Activated CD8-positive, alpha-beta T cell treated with anti-CD3 and anti-CD28 coated beads, Interleukin-2, amount 10 ng/mL, durations not matched to agents 7 days and 5 days (primary cell): ENCODE results near the gene MPHOSPH8. TPM values are rescaled to one million over a fixed set of nuclear protein-coding genes. Genes with fewer than 3 reads are reported as not detected.

Source experiments
- ATAC-seq: fragments of 150-1000 bp; cut with Tn5 transposase; one replicate; pipeline ENCODE4 v1.10.0; 2021; ENCODE audit warnings: moderate library complexity
- CTCF ChIA-PET: fragments of 350-600 bp; sonication (Branson Sonifier 250); formaldehyde crosslinking; loops from one replicate; lab custom pipeline; 2021; ENCODE audit warnings: antibody characterized with exemption; lab: Charles Lee
- POLR2A ChIA-PET: fragments of 350-600 bp; sonication (Branson Sonifier 250); formaldehyde crosslinking; loops from one replicate; lab custom pipeline; 2021; ENCODE audit warnings: antibody characterized with exemption; lab: Charles Lee
- DNase-seq: peaks from one replicate; pipeline ENCODE4 v3.0.0-alpha.2; 2020
- H3K27ac Mint-ChIP-seq: one replicate; pipeline ENCODE4 v1.8.0; 2021; ENCODE audit warnings: mild to moderate bottlenecking, mixed read lengths
- H3K27me3 Mint-ChIP-seq: one replicate; pipeline ENCODE4 v1.8.0; 2021; ENCODE audit warnings: low read depth, mixed read lengths
- H3K36me3 Mint-ChIP-seq: one replicate; pipeline ENCODE4 v1.8.0; 2021; ENCODE audit warnings: low read depth, mixed read lengths
- H3K4me1 Mint-ChIP-seq: one replicate; pipeline ENCODE4 v1.8.0; 2021; ENCODE audit warnings: low read depth, mixed read lengths
- H3K4me3 Mint-ChIP-seq: one replicate; pipeline ENCODE4 v1.8.0; 2021; ENCODE audit warnings: mild to moderate bottlenecking, mixed read lengths
- H3K9me3 Mint-ChIP-seq: one replicate; pipeline ENCODE4 v1.8.0; 2022; ENCODE audit warnings: mixed read lengths; ENCODE audit not compliant: insufficient read depth
- total RNA-seq, 2 experiments: library from RNA; stranded (reverse); gene quantifications; one replicate each; pipeline ENCODE4 v1.2.3, GENCODE V29; 2021

The MPHOSPH8 gene, protein sequence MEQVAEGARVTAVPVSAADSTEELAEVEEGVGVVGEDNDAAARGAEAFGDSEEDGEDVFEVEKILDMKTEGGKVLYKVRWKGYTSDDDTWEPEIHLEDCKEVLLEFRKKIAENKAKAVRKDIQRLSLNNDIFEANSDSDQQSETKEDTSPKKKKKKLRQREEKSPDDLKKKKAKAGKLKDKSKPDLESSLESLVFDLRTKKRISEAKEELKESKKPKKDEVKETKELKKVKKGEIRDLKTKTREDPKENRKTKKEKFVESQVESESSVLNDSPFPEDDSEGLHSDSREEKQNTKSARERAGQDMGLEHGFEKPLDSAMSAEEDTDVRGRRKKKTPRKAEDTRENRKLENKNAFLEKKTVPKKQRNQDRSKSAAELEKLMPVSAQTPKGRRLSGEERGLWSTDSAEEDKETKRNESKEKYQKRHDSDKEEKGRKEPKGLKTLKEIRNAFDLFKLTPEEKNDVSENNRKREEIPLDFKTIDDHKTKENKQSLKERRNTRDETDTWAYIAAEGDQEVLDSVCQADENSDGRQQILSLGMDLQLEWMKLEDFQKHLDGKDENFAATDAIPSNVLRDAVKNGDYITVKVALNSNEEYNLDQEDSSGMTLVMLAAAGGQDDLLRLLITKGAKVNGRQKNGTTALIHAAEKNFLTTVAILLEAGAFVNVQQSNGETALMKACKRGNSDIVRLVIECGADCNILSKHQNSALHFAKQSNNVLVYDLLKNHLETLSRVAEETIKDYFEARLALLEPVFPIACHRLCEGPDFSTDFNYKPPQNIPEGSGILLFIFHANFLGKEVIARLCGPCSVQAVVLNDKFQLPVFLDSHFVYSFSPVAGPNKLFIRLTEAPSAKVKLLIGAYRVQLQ
- 10 to 100 TPM; 32.1 to 32.6 TPM for total RNA-seq

DNA sequence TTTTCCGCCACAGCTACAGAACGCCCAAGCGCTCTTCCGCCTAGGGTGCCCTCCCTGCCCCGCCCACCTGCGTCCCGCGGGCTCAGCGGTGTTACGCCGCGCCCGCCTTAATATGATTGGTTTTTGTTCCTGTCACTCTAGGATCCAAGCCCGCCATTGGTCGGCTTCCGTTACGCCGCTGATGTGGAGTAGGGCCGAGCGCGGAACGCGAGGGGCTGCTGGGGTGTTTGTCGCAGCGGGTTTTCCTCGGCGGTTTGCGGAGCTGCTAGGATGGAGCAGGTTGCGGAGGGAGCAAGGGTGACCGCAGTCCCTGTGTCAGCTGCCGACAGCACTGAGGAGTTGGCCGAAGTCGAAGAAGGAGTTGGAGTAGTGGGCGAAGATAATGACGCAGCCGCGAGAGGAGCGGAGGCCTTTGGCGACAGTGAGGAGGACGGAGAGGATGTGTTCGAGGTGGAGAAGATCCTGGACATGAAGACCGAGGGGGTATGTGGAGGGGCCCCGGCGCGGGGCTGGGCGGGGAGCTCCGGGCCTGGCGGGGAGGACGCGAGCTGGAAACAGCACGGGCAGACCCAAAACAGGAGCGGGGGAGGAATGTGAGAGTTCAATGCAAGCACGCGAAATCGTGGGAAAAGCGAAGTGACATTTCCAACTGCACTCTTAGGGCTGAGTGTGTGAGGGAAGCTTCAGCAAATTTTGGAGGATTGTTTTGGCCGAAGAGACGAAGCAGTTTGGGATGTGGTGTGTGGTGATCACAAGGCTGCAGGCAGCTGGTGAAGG, at the start of gene MPHOSPH8:
TSS of gene MPHOSPH8 (plus strand) at position 181 of the 777 bp plus-strand sequence. CDS start at position 271, 90 bp downstream.
- peak; percentile 95 for DNase-seq
- Mint-ChIP-seq H3K4me1 (peaks cover 23% of the 10 kb centered on the region), H3K4me3 (peak within 1 kb of the TSS; percentile 100), H3K27ac (peak within 1 kb of the TSS; percentile 100), H3K36me3 (peaks cover 23% of the 10 kb centered on the region), H3K9me3 (peaks cover 2% of the 10 kb centered on the region), H3K27me3 (no peaks in the 10 kb centered on the region)
- CTCF ChIA-PET = interaction anchor here (0.7 to 1.5 kb wide), 5 partner anchors 46 to 231 kb away, joined by 3 to 4 read pairs (median 3); no protein-coding TSS in a partner anchor
- peak; percentile 97 for ATAC-seq
- POLR2A ChIA-PET = interaction anchor here (0.8 to 1.3 kb wide), 3 partner anchors 14 to 232 kb away, joined by 4 to 7 read pairs (median 4); partner anchors contain the start of gene ZMYM5

DNA sequence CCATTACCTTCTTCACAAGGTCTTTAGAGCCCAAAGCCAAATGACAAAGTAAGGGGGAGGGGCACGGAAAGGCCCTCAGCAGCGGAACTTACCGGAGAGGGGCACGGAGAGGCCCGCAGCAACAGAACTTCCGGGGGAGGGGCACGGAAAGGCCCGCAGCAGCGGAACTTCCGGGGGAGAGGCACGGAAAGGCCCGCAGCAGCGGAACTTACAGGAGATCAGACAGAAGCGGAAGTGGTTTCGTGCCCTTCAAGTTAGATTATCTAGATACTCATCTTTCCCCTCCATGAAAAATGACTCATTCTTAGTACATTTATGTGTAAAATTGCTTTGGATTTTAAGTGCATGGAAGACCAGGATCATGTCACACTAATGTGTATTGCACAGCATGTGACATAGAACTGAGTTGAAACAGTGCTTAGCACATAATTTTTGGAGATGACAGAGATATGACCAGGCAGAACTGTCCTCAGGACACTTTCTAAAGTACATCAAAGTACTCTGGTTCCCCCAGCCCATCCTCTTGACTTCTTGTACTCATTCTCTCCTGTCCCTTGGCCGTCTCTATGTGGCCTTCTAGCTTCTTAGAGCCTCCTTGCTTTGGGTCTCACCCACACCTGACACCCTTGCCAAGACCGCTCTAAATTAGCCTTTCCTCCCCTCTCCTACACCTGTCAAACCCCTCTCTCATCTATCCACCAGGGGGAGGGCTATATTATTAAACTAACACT, 46.4 kb upstream of the MPHOSPH8 start:
- Mint-ChIP-seq H3K4me3 (peak overlapping the region; percentile 76), H3K9me3 (no peaks in the 10 kb centered on the region), H3K4me1 (peaks cover 22% of the 10 kb centered on the region), H3K36me3 (peaks cover 4% of the 10 kb centered on the region), H3K27ac (peak overlapping the region; percentile 93), H3K27me3 (peaks cover 8% of the 10 kb centered on the region)
- ChIA-PET CTCF (interaction anchor here (0.7 to 1.5 kb wide), 9 partner anchors 9 to 89 kb away, joined by 3 to 7 read pairs (median 4); no protein-coding TSS in a partner anchor), POLR2A (no interaction called here)
- ATAC-seq (peak; percentile 88), DNase-seq (peak; percentile 89)

DNA sequence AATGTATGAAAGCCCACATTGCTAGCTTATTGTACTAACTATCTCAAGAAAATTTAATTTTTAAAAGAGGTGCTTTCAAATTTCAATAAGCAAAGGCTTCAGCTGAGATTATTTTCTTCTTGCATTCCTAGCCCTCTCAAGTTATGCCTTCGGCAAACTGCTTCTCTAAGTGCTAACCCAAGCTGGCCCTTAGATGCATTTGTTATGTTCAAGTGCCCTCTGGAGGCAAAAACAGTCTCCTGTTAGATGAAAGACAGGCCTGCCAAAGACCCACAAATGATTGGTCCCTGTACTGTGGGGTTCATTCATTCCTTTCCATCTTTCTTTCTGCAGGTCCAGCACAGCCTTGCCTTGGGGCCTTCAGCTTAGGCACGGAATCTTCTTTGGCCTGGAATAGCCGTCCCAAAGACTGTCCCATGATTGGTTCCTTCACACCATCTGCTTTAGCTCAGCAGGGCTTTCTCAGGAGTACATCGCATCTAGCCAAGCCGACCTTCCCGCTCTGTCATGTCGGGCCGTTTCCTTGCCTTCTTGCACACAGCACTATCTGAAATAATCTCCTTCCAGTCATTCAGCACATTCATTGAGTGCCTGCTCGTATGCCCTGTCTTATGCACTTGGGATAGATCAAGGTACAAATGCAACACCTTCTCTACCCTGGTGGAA, 45.7 kb upstream of the MPHOSPH8 start:
- CTCF ChIA-PET = interaction anchor here (0.7 to 1.5 kb wide), 9 partner anchors 9 to 89 kb away, joined by 3 to 7 read pairs (median 4); no protein-coding TSS in a partner anchor
- DNase-seq (peak; percentile 59), ATAC-seq (peak; percentile 64)
- Mint-ChIP-seq H3K27me3 (peaks cover 8% of the 10 kb centered on the region), H3K4me1 (peaks cover 22% of the 10 kb centered on the region), H3K36me3 (peaks cover 4% of the 10 kb centered on the region), H3K4me3 (peak overlapping the region; percentile 76), H3K27ac (peak overlapping the region; percentile 93), H3K9me3 (no peaks in the 10 kb centered on the region)
- POLR2A ChIA-PET = no interaction called here

DNA sequence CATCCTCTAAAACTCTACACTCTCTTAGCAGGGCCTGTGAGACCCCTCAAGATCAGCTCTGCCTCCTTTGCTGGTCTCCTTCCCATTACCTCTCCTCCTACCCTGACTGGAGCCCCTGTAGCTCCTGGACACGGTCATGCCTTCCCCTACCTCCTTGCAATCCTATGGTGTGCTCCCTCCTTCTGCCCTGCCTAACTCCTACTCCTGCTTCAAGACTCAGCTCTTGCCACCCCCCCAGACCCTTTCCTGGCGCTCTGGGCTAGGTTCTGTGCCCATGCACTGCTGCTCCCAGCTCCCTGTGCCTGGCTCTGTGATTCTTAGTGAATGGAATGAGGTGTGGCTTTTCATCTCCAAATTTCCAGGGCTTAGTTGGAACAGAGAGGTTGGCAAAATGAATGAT, 44.1 kb upstream of the MPHOSPH8 start:
- Mint-ChIP-seq H3K27ac (no peak overlapping the region), H3K27me3 (no peaks in the 10 kb centered on the region), H3K4me1 (peaks cover 22% of the 10 kb centered on the region), H3K9me3 (no peaks in the 10 kb centered on the region), H3K36me3 (peaks cover 2% of the 10 kb centered on the region), H3K4me3 (no peak overlapping the region)
- DNase-seq (no peak), ATAC-seq (no peak)
- ChIA-PET POLR2A (no interaction called here), CTCF (no interaction called here)

DNA sequence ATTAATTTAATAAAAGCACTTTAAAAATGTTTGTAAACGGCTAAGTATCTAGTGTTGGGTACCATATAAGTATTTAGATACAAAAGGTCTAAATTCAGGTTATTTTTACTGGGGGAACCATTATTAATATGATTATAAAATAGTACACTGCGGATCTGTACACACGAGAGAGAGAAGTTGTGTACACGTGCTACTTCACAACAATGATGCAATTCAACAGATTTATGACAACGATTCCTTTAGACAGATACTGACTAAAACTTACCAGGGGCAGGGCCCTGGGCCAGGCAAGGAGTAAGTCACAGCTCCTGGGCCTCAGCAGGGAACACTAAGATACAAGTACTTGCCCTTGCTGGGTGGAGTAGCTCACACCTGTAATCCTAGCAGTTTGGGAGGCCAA, 43.0 kb upstream of the MPHOSPH8 start:
- peaks cover 22% of the 10 kb centered on the region for H3K4me1 Mint-ChIP-seq

DNA sequence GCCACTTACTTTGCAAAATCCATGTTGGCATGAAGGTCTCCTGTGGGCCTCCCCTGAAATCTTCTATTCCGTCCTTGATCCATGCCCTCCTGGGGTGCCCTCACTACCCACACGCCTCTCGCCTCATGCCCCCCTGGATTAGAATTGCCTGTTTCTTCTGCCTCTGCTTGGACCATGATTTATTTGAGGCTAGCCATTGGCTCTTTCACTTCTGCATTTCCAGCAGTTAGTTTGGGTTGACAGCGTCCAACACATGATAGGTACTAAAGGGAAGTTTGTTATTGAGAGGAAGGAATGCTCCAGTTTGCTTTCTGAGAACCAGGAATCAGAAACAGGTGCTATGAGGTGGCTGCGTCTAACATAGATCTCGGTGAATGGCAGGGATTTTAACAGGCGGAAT, 41.6 kb upstream of the MPHOSPH8 start:
- DNase-seq (no peak), ATAC-seq (no peak)
- ChIA-PET CTCF (no interaction called here), POLR2A (no interaction called here)
- Mint-ChIP-seq H3K27ac (no peak overlapping the region), H3K4me3 (no peak overlapping the region), H3K36me3 (no peaks in the 10 kb centered on the region), H3K27me3 (peaks cover 3% of the 10 kb centered on the region), H3K9me3 (no peaks in the 10 kb centered on the region), H3K4me1 (peaks cover 14% of the 10 kb centered on the region)

More for the DNA sequence above, 43.0 kb upstream of the MPHOSPH8 start:
- H3K9me3 Mint-ChIP-seq = no peaks in the 10 kb centered on the region
- no peak overlapping the region for H3K4me3 Mint-ChIP-seq
- ChIA-PET POLR2A (no interaction called here), CTCF (no interaction called here)
- DNase-seq (no peak), ATAC-seq (no peak)
- H3K27ac Mint-ChIP-seq = no peak overlapping the region
- H3K36me3 Mint-ChIP-seq = peaks cover 2% of the 10 kb centered on the region
- H3K27me3 Mint-ChIP-seq = no peaks in the 10 kb centered on the region

DNA sequence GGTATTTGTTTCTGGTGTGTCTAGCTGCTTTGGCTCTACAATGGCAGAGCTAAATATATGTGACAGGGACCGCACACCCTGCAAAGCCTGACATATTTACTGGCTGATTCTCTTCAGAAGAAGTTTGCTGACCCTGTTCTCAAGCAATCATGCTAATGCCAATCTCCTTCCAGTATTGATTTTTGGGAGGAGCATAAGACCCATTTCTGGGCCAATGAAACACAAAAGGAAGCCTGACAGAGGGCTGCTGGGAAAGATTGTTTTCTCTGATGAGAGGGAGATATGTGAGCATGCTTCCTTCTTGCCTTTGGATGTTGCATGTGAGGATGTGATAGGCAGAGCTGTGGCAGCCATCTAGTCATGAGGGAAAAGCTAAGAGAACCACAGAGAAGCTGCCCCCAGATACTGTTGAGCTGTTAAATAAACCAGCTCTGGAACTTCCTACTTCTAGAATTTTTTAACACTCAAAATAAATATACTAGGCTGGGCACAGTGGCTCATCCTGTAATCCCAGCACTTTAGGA, 40.7 kb upstream of the MPHOSPH8 start:
- H3K9me3 Mint-ChIP-seq = no peaks in the 10 kb centered on the region
- CTCF ChIA-PET = no interaction called here
- no peak overlapping the region for H3K27ac Mint-ChIP-seq

DNA sequence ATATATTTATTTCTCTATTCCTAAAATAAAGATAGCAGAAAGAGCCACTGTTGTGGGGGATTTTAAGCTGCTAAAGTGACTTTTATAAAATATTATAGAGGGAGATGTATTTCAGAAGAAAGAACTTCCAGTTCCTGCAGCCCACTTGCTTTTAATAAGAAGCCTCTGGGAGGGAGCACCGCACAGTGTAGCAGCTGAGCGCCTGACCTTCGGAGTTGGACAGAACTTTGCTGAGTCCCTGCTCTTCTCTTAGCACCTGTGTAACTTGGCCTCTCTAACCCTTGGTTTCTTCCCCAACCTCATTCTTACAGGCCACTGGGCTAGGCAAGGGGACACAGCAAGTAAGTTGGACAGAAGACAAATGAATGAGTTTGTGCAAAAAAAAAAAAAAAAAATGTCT, 37.4 kb upstream of the MPHOSPH8 start:
- ChIA-PET CTCF (interaction anchor here (2.5 kb wide), 1 partner anchor 8 kb away, joined by 7 read pairs; no protein-coding TSS in a partner anchor), POLR2A (no interaction called here)
- H3K4me1 Mint-ChIP-seq = no peaks in the 10 kb centered on the region
- H3K27ac Mint-ChIP-seq = no peak overlapping the region
- H3K4me3 Mint-ChIP-seq = no peak overlapping the region
- H3K9me3 Mint-ChIP-seq = no peaks in the 10 kb centered on the region
- no peak for ATAC-seq
- no peaks in the 10 kb centered on the region for H3K36me3 Mint-ChIP-seq
- peaks cover 9% of the 10 kb centered on the region for H3K27me3 Mint-ChIP-seq
- DNase-seq = no peak

More for the DNA sequence above, 40.7 kb upstream of the MPHOSPH8 start:
- Mint-ChIP-seq H3K27me3 (peaks cover 3% of the 10 kb centered on the region), H3K36me3 (no peaks in the 10 kb centered on the region), H3K4me1 (peaks cover 6% of the 10 kb centered on the region), H3K4me3 (no peak overlapping the region)
- ATAC-seq = no peak
- no peak for DNase-seq
- POLR2A ChIA-PET = no interaction called here

DNA sequence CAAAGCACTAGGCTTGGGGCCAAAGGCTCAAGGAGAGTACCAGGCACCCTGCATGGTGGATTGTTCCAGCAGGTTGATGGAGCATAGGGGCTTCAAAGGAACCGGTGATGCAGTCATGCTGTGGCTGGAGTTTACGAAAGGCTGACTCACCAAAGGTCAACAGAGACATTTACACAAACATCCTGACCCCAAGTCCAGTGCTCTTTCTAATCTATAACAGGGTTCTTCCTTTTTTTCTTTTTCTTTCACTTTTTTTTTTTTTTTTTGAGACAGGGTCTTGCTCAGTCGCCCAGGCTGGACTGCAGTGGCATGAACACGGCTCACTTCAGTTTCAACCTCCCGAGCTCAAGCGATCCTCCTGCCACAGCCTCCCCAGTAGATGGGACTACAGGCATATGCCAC, 36.5 kb upstream of the MPHOSPH8 start:
- ATAC-seq (no peak), DNase-seq (no peak)
- Mint-ChIP-seq H3K27me3 (peaks cover 10% of the 10 kb centered on the region), H3K9me3 (no peaks in the 10 kb centered on the region), H3K36me3 (no peaks in the 10 kb centered on the region), H3K27ac (no peak overlapping the region), H3K4me3 (no peak overlapping the region), H3K4me1 (no peaks in the 10 kb centered on the region)
- ChIA-PET POLR2A (no interaction called here), CTCF (interaction anchor here (2.5 kb wide), 1 partner anchor 9 kb away, joined by 7 read pairs; no protein-coding TSS in a partner anchor)

DNA sequence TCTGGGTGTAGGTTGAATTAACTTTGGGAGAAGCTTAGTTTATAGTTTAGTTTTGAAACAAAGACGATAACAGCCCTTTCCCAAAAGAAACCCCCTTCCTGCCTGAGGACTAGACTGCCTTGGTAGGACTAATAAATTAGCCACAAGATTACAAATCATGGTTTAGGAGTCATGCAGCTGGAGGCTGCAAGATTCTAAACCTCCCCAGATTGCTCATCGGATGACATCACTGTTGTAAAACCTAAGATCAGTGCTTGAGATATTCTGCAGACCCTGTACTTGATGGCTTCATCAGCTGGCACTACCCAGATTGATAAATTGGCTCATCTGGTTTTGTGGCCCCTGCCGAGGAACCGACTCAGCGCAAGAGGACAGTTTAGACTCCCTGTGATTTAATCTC, 35.9 kb upstream of the MPHOSPH8 start:
- peaks cover 10% of the 10 kb centered on the region for H3K27me3 Mint-ChIP-seq
- POLR2A ChIA-PET = no interaction called here
- CTCF ChIA-PET = interaction anchor here (2.5 kb wide), 1 partner anchor 10 kb away, joined by 7 read pairs; no protein-coding TSS in a partner anchor

More for the DNA sequence above, 35.9 kb upstream of the MPHOSPH8 start:
- no peak overlapping the region for H3K4me3 Mint-ChIP-seq
- no peak for ATAC-seq
- H3K36me3 Mint-ChIP-seq = no peaks in the 10 kb centered on the region
- no peaks in the 10 kb centered on the region for H3K9me3 Mint-ChIP-seq
- H3K27ac Mint-ChIP-seq = no peak overlapping the region
- no peak for DNase-seq
- H3K4me1 Mint-ChIP-seq = peaks cover under 1% of the 10 kb centered on the region
